Common myeloid progenitor, CD34-positive (primary cell): ENCODE measurements around the gene HDAC8.

Experiments used
- CTCF ChIA-PET: fragments of 350-600 bp; sonication (Branson Sonifier 250); formaldehyde crosslinking; loops from one replicate; lab custom pipeline; 2021; ENCODE audit warnings: antibody characterized with exemption; lab: Charles Lee
- POLR2A ChIA-PET: fragments of 350-600 bp; sonication (Branson Sonifier 250); formaldehyde crosslinking; loops from one replicate; lab custom pipeline; 2021; ENCODE audit warnings: antibody characterized with exemption; lab: Charles Lee
- DNase-seq, 3 donors: peaks; one replicate each; pipeline versions ENCODE4 v3.0.0 to v3.0.0-alpha.2; 2013
- H3K27ac ChIP-seq, 2 experiments: 1 replicate in 1 of 2; 2 replicates in 1 of 2; pipeline ENCODE4 v1.7.0; 2013; ENCODE audit warnings: inconsistent platforms in 2 of 2, low read length in 2 of 2, mild to moderate bottlenecking in 2 of 2, low read depth in 1 of 2, moderate library complexity in 1 of 2; ENCODE audit not compliant: severe bottlenecking in 2 of 2, insufficient read depth in 1 of 2, poor library complexity in 1 of 2
- H3K27me3 ChIP-seq, 5 experiments: replicated peaks in 2 of 5; 1 replicate in 3 of 5; 2 replicates in 2 of 5; pipeline versions ENCODE4 v1.6.1 to v1.7.0; 2013; ENCODE audit warnings: low read length in 4 of 5, mild to moderate bottlenecking in 2 of 5, moderate library complexity in 2 of 5, inconsistent platforms in 1 of 5; ENCODE audit not compliant: insufficient read depth in 5 of 5, control insufficient read depth in 4 of 5
- H3K36me3 ChIP-seq, 4 experiments: 1 replicate in 2 of 4; 2 replicates in 2 of 4; pipeline versions ENCODE4 v1.6.1 to v1.7.0; 2013; ENCODE audit warnings: low read length in 3 of 4, control low read depth in 1 of 4, mild to moderate bottlenecking in 1 of 4; ENCODE audit not compliant: control insufficient read depth in 4 of 4, insufficient read depth in 4 of 4
- H3K4me1 ChIP-seq, 4 experiments: 1 replicate in 3 of 4; 2 replicates in 1 of 4; pipeline versions ENCODE4 v1.6.1 to v1.7.1; 2013; ENCODE audit warnings: low read length in 3 of 4, mild to moderate bottlenecking in 3 of 4, control low read depth in 1 of 4, inconsistent platforms in 1 of 4, moderate library complexity in 1 of 4; ENCODE audit not compliant: control insufficient read depth in 4 of 4, insufficient read depth in 4 of 4; ENCODE audit errors: control extremely low read depth in 1 of 4
- H3K4me3 ChIP-seq, 7 experiments: 1 replicate in 4 of 7; 2 replicates in 3 of 7; pipeline versions ENCODE4 v1.5.1 to v1.7.0; 2013; ENCODE audit warnings: mild to moderate bottlenecking in 7 of 7, low read length in 6 of 7, moderate library complexity in 6 of 7, inconsistent platforms in 2 of 7, low read depth in 2 of 7, control low read depth in 1 of 7; ENCODE audit not compliant: insufficient read depth in 4 of 7, control insufficient read depth in 1 of 7; ENCODE audit errors: extremely low read depth in 1 of 7
- H3K9me3 ChIP-seq, 5 experiments: 1 replicate in 4 of 5; 2 replicates in 1 of 5; pipeline versions ENCODE4 v1.6.1 to v1.7.1; 2013; ENCODE audit warnings: low read length in 4 of 5, mild to moderate bottlenecking in 2 of 5, inconsistent platforms in 1 of 5, low read depth in 1 of 5, moderate library complexity in 1 of 5; ENCODE audit not compliant: control insufficient read depth in 4 of 5, insufficient read depth in 2 of 5; ENCODE audit errors: control extremely low read depth in 1 of 5
- WGBS: methylation state at CpG from one replicate; pipeline ENCODE4 v1.1.5; 2013; ENCODE audit not compliant: insufficient coverage; 5-methylcytosine and 5-hydroxymethylcytosine counted together

HDAC8 gene

DNA sequence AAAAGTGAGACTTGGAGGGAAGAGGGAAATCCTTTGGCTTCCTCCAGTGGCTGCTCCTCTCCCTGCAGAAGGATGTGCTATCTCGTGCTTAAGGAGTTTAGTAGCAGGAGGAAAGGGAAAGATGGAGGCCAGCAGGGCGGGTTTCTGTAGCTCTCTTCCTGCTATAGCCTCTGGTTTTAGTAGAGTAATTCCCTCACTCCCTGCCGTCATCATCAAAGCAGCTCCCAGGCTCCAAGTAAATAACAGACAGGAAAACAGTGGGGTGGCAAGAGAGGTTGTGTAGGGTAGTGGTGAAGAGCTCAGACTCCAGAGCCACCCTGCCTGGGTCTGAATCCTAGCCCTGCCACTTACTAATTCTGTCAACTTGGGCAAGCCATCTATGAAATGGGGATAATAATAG is 185.4 kb downstream of the HDAC8 start:
- H3K4me1 ChIP-seq, result peaks cover 0 to 4% (median 1%) of the 10 kb centered on the region in 4 experiments
- peaks cover 0 to 2% (median 0%) of the 10 kb centered on the region in 4 experiments for H3K36me3 ChIP-seq
- H3K9me3 ChIP-seq, result no peaks in the 10 kb centered on the region
- peaks cover 0 to 14% (median 0%) of the 10 kb centered on the region in 5 experiments for H3K27me3 ChIP-seq
- no peak for DNase-seq
- no peak overlapping the region for H3K4me3 ChIP-seq
- H3K27ac ChIP-seq, result no peak overlapping the region
- 83% methylated on average over 1 of the region's 3 CpGs for WGBS
- POLR2A ChIA-PET, result no interaction called here
- CTCF ChIA-PET, result no interaction called here

- Histone ChIP-seq H3K4me1 (peaks cover 0 to 11% (median 5%) of the 10 kb centered on the region in 4 experiments), H3K36me3 (no peaks in the 10 kb centered on the region), H3K27me3 (peaks cover 0 to 2% (median 0%) of the 10 kb centered on the region in 5 experiments), H3K4me3 (peak overlapping the region in 1 of 7 experiments; percentile 9), H3K9me3 (no peaks in the 10 kb centered on the region), H3K27ac (no peak overlapping the region)
- WGBS, result 48% methylated on average over 3 of the region's 4 CpGs
- ChIA-PET POLR2A (interaction anchor here (0.6 kb wide), 1 partner anchor 140 kb away, joined by 3 read pairs; no protein-coding TSS in a partner anchor), CTCF (no interaction called here)
- DNase-seq, result peak in 2 of 3 donors; percentile 60 to 70
Measured at GRCh38 chrX:72382202-72382595, 190.4 kb downstream of the HDAC8 start.

DNA sequence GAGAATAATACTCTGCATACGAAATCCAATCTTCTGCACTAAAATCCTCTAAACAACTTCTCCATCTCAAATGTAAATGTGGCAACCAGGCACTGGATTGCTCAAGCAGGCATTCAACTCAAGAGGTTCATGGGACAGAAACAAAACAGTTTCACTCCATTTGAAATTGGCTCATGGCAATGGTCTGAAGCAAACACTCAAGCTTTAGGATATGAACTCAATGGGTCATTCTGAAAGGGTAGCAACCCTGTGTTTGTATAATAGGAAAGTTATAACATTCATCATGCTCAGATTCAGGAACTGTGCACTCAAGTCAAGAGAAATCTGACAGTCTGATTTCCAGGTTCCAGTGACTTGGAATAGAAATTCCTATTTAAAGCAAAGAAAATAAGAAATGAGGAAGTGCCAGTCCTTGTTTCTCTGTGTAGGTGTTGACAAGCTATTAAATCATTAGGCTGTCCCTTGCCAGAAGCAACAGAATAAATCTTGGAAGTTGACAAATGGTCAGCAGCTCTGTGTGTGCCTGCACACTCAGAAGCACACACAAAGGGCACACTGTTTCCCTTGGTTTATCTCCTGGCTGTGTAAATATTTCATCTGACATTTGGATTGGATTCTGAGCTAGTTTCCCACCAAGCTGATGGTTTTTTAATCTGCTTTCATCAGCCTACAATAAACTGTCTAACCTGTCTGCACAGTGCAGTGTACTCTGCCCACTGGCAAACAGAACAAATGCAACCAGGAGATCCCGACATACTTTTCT is 191.0 kb downstream of the HDAC8 start:
- no peaks in the 10 kb centered on the region for H3K36me3 ChIP-seq
- peak overlapping the region in 1 of 7 experiments; percentile 9 for H3K4me3 ChIP-seq
- 68% methylated on average over 2 of the region's 2 CpGs for WGBS
- no peak overlapping the region for H3K27ac ChIP-seq
- POLR2A ChIA-PET, result no interaction called here
- no peaks in the 10 kb centered on the region for H3K27me3 ChIP-seq
- no peaks in the 10 kb centered on the region for H3K9me3 ChIP-seq
- H3K4me1 ChIP-seq, result peaks cover 0 to 11% (median 5%) of the 10 kb centered on the region in 4 experiments
- DNase-seq, result no peak
- CTCF ChIA-PET, result no interaction called here

DNA sequence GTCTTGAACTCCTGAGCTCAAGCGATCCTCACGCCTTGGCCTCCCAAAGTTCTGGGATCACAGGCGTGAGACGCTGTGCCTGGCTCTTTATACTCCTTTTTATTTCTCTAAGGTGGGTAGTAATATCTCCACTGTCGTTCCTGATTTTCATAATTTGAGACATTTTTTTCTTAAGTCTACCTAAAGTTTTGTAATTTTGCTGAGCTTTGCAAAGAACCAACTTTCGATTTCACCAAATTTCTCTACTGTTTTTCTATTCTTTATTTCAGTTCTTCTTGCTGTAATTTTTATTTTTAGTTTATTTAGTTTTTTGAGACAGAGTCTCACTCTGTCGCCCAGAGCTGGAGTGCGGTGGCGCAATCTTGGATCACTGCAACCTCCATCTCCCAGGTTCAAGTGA is 196.5 kb downstream of the HDAC8 start:
- POLR2A ChIA-PET, result no interaction called here
- Histone ChIP-seq H3K9me3 (no peaks in the 10 kb centered on the region), H3K27ac (no peak overlapping the region), H3K27me3 (peaks cover 0 to 2% (median 0%) of the 10 kb centered on the region in 5 experiments), H3K36me3 (no peaks in the 10 kb centered on the region), H3K4me1 (no peaks in the 10 kb centered on the region), H3K4me3 (no peak overlapping the region)
- 76% methylated on average over 5 of the region's 9 CpGs for WGBS
- CTCF ChIA-PET, result no interaction called here
- DNase-seq, result no peak

- Histone ChIP-seq H3K27me3 (peaks cover 0 to 2% (median 0%) of the 10 kb centered on the region in 5 experiments), H3K36me3 (no peaks in the 10 kb centered on the region), H3K4me1 (no peaks in the 10 kb centered on the region), H3K4me3 (no peak overlapping the region), H3K27ac (no peak overlapping the region), H3K9me3 (no peaks in the 10 kb centered on the region)
- ChIA-PET CTCF (no interaction called here), POLR2A (no interaction called here)
- DNase-seq, result no peak
- WGBS, result no CpG with 5 or more reads among the region's 1 CpG
Measured at GRCh38 chrX:72373136-72373535, 199.5 kb downstream of the HDAC8 start.

GRCh38 chrX:72372735-72373134 is 199.9 kb downstream of the HDAC8 start:
- no peak for DNase-seq
- no peak overlapping the region for H3K4me3 ChIP-seq
- POLR2A ChIA-PET, result no interaction called here
- H3K9me3 ChIP-seq, result no peaks in the 10 kb centered on the region
- H3K27ac ChIP-seq, result no peak overlapping the region
- 80% methylated on average over 2 of the region's 2 CpGs for WGBS
- no peaks in the 10 kb centered on the region for H3K4me1 ChIP-seq
- CTCF ChIA-PET, result no interaction called here
- H3K36me3 ChIP-seq, result no peaks in the 10 kb centered on the region
- peaks cover 0 to 2% (median 0%) of the 10 kb centered on the region in 5 experiments for H3K27me3 ChIP-seq

- H3K4me1 ChIP-seq, result no peaks in the 10 kb centered on the region
- DNase-seq, result no peak
- ChIA-PET POLR2A (no interaction called here), CTCF (no interaction called here)
- peaks cover 0 to 6% (median 0%) of the 10 kb centered on the region in 5 experiments for H3K27me3 ChIP-seq
- H3K4me3 ChIP-seq, result no peak overlapping the region
- H3K9me3 ChIP-seq, result no peaks in the 10 kb centered on the region
- H3K36me3 ChIP-seq, result no peaks in the 10 kb centered on the region
- 61% methylated on average over 2 of the region's 3 CpGs for WGBS
- H3K27ac ChIP-seq, result no peak overlapping the region
Measured at GRCh38 chrX:72371405-72371804, 201.2 kb downstream of the HDAC8 start.
